Left lung (tissue), 10 donors: ENCODE data around the gene SH3GLB2. TPM values are rescaled to one million over a fixed set of nuclear protein-coding genes. Genes with fewer than 3 reads are reported as not detected.

ENCODE experiments used
- ATAC-seq: fragments of 200-7000 bp; cut with Tn5 transposase; one replicate; pipeline ENCODE4 v1.9.1; 2020; ENCODE audit warnings: moderate library complexity
- DNase-seq, 4 donors: peaks; one replicate each; pipeline ENCODE4 v3.0.0-alpha.2; 2013 to 2020
- H3K27ac ChIP-seq, 2 donors: fragments of 200-600 bp; sonication (generic) in 1 of 2; one replicate each; pipeline versions ENCODE4 v1.5.0 to v1.8.0; 2020 to 2021
- H3K27me3 ChIP-seq, 2 donors: fragments of 200-600 bp; sonication (generic) in 1 of 2; one replicate each; pipeline versions ENCODE4 v1.5.0 to v1.8.0; 2020 to 2021
- H3K36me3 ChIP-seq, 2 donors: fragments of 200-600 bp; sonication (generic) in 1 of 2; one replicate each; pipeline versions ENCODE4 v1.5.0 to v1.8.0; 2020 to 2021
- H3K4me1 ChIP-seq, 2 donors: fragments of 200-600 bp; one replicate each; pipeline ENCODE4 v1.8.0; 2021
- H3K4me3 ChIP-seq, 2 donors: fragments of 200-600 bp; sonication (generic) in 1 of 2; one replicate each; pipeline versions ENCODE4 v1.5.0 to v1.8.0; 2020 to 2021; ENCODE audit warnings: mild to moderate bottlenecking in 1 of 2
- H3K9me3 ChIP-seq, 2 donors: fragments of 200-600 bp; sonication (generic) in 1 of 2; one replicate each; pipeline versions ENCODE4 v1.5.0 to v1.8.0; 2020 to 2021
- CTCF ChIP-seq, 2 donors: fragments of 200-600 bp; sonication (generic) in 1 of 2; IDR thresholded peaks; one replicate each; pipeline versions ENCODE4 v1.5.0 to v1.8.0; 2021; ENCODE audit warnings: antibody characterized with exemption in 2 of 2
- intact Hi-C, 2 donors: fragments of 100-400 bp; cut with DNase I; formaldehyde crosslinking; loops; one replicate each; pipeline versions ENCODE4 v1.11.2 to v1.14.2; 2022
- polyA plus RNA-seq, 6 donors: library from polyadenylated mRNA; unstranded; fragments of 120-200 nt; gene quantifications; one replicate each; pipeline ENCODE4 v1.2.1, GENCODE V29; 2013; ENCODE audit not compliant: insufficient read length in 6 of 6
- total RNA-seq, 2 donors: library from RNA; stranded (reverse); fragmentation: NEBNext Ultra II Directional; extraction: Animal tissue kit (Norgen Biotek cat#: 25700); gene quantifications; one replicate each; pipeline ENCODE4 v1.2.1, GENCODE V29; 2021
- donor health status: DM: no; HTN: yes; CAD: no.
- donor health status: DM: no; HTN: no; CAD: no.

SH3GLB2 gene
- total and polyA plus RNA-seq, 8 donors, result 58.9 to 79.0 (median 65.0) TPM

DNA sequence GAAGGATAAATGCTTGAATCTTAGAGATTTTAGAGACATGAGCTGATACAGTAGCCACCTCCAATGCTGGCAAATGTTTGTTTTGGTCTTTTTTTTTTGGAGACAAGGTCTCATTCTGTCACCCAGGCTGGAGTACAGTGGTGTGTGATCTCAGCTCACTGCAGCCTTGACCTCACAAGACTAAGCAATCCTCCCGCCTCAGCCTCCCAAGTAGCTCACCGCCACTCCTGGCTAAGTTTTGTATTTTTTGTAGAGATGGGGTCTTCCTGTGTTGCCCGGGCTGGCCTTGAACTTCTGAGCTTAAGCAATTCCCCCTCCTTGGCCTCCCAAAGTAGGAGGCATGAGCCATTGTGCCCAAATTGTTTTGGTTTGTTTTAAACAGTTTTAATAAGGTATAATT lies 46.0 kb upstream of the SH3GLB2 start:
- peaks cover 0 to 27% of the 10 kb centered on the region in 2 donors for H3K36me3 ChIP-seq
- no peak for ATAC-seq
- no peaks in the 10 kb centered on the region for H3K9me3 ChIP-seq

DNA sequence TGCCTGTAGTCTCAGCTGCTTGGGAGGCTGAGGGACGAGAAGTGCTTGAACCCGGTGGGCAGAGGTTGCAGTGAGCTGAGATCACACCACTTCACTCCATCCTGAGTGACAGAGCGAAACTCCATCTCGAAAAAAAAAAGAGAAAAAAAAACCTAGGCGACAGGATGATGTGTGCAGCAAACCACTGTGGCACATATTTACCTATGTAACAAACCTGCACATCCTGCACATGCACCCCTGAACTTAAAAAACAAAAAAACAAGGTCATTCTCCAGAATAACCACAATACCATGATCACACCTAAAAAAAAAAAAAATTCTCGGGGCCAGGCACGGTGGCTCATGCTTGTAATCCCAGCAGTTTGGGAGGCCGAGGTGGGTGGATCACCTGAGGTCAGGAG lies 45.3 kb upstream of the SH3GLB2 start:
- no peak for TF ChIP-seq CTCF (IDR thresholded peaks at IDR 0.05)
- Histone ChIP-seq H3K27ac (no peak overlapping the region), H3K4me3 (no peak overlapping the region), H3K27me3 (no peaks in the 10 kb centered on the region), H3K36me3 (peaks cover 0 to 34% of the 10 kb centered on the region in 2 donors), H3K4me1 (peaks cover 0 to 16% of the 10 kb centered on the region in 2 donors), H3K9me3 (no peaks in the 10 kb centered on the region)
- ATAC-seq (no peak), DNase-seq (no peak)
- intact Hi-C loops, result no loop called here

More for the DNA sequence above, 46.0 kb upstream of the SH3GLB2 start:
- TF ChIP-seq CTCF (IDR thresholded peaks at IDR 0.05), result no peak
- H3K27ac ChIP-seq, result no peak overlapping the region
- intact Hi-C loops, result no loop called here
- no peak overlapping the region for H3K4me3 ChIP-seq
- H3K27me3 ChIP-seq, result no peaks in the 10 kb centered on the region
- no peak for DNase-seq
- H3K4me1 ChIP-seq, result peaks cover 0 to 10% of the 10 kb centered on the region in 2 donors

DNA sequence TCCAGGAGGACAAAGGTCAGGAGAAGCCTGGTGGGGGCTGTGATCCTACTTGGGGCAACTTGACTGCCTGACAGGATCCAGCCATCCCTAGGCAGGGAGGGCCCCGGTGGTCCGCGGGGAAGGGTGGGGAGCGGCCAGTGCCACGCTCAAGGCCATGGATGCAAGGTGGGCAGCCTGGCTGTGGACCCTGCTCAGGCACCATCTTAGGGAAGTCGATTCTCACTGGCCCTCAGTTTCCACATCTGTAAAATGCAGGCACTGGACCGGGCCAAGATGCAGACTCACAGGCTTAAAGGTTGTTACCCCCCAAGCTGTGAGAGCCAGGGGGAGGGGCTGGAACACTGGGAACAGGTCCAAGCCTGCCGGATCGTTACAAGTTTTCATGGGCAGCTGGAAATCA lies 44.0 kb upstream of the SH3GLB2 start:
- intact Hi-C loops, result no loop called here
- no peak for ATAC-seq
- Histone ChIP-seq H3K27ac (no peak overlapping the region), H3K4me1 (peaks cover 0 to 16% of the 10 kb centered on the region in 2 donors), H3K36me3 (peaks cover 0 to 46% of the 10 kb centered on the region in 2 donors), H3K4me3 (no peak overlapping the region), H3K9me3 (no peaks in the 10 kb centered on the region), H3K27me3 (no peaks in the 10 kb centered on the region)
- DNase-seq, result peak in 1 of 4 donors; percentile 61
- no peak for TF ChIP-seq CTCF (IDR thresholded peaks at IDR 0.05)

DNA sequence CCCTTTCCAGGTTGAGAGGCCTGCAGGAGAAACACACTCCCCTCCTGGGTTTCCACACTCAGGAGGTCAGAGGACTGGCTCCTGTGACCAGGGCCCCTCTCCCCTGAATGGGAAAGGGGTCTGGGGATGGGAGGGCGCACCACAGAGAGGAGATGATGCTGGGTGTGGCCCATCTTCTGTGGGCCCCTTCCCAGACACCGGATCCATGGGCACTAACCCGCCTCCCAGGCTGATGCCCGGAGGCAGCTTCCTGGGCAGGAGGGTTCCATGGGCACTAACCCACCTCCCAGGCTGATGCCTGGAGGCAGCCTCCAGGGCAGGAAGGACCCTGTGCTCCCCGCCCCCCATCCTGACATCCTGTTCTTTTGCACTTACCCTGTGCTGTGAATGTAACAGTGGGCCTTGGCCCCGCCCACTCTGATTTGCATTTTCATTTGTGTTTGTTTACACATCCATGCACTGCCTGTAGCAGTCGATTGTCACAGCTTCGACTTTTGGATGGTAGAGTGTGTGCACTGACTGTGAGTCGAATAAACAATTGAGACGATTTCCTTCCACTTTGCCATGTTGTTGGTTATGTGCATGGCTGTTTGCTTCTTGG lies 43.5 kb upstream of the SH3GLB2 start:
- no peaks in the 10 kb centered on the region for H3K27me3 ChIP-seq
- intact Hi-C loops, result no loop called here
- H3K9me3 ChIP-seq, result no peaks in the 10 kb centered on the region
- no peak for DNase-seq
- H3K27ac ChIP-seq, result no peak overlapping the region
- peaks cover 0 to 49% of the 10 kb centered on the region in 2 donors for H3K36me3 ChIP-seq
- no peak overlapping the region for H3K4me3 ChIP-seq
- ATAC-seq, result no peak
- H3K4me1 ChIP-seq, result peaks cover 0 to 16% of the 10 kb centered on the region in 2 donors
- no peak for TF ChIP-seq CTCF (IDR thresholded peaks at IDR 0.05)

GRCh38 chr9:129070696-129071525 lies 42.8 kb upstream of the SH3GLB2 start:
- no peak for ATAC-seq
- peaks cover 0 to 54% of the 10 kb centered on the region in 2 donors for H3K36me3 ChIP-seq
- H3K27me3 ChIP-seq, result no peaks in the 10 kb centered on the region
- H3K4me1 ChIP-seq, result peaks cover 0 to 16% of the 10 kb centered on the region in 2 donors
- intact Hi-C loops, result no loop called here
- no peak for TF ChIP-seq CTCF (IDR thresholded peaks at IDR 0.05)
- H3K27ac ChIP-seq, result no peak overlapping the region
- no peaks in the 10 kb centered on the region for H3K9me3 ChIP-seq
- DNase-seq, result peak in 1 of 4 donors; percentile 60
- H3K4me3 ChIP-seq, result no peak overlapping the region
